Activated CD4-positive, alpha-beta T cell treated with anti-CD3 and anti-CD28 coated beads, Interleukin-10, Interleukin-2, amounts not matched to agents 100 ng/mL and 50 ng/mL, durations not matched to agents 16 hours and 8 hours (primary cell): ENCODE data around the gene MPPED1.

ENCODE experiments used
- DNase-seq: peaks from one replicate; pipeline ENCODE4 v3.0.0-alpha.2; 2020

MPPED1 gene

DNA sequence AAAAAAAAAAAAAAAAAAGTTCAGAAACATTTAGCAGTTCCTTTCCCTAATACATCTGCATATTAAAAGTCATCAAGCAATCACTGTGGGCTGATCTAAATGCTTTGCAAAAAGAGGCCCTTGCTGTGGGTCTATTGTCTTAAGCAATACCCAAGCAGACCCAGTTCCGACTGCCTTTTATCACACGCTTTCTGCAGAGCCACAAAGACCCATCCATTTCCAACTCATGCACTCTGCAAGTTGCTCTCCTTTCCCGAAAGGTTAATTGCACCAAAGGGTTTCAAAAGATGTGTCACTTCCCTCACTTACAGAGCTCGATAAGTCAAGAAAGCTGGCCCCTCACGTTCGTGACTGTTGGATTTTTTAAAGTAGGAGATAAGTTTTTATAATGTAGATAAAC lies 138.9 kb downstream of the MPPED1 start:
- DNase-seq: no peak

DNA sequence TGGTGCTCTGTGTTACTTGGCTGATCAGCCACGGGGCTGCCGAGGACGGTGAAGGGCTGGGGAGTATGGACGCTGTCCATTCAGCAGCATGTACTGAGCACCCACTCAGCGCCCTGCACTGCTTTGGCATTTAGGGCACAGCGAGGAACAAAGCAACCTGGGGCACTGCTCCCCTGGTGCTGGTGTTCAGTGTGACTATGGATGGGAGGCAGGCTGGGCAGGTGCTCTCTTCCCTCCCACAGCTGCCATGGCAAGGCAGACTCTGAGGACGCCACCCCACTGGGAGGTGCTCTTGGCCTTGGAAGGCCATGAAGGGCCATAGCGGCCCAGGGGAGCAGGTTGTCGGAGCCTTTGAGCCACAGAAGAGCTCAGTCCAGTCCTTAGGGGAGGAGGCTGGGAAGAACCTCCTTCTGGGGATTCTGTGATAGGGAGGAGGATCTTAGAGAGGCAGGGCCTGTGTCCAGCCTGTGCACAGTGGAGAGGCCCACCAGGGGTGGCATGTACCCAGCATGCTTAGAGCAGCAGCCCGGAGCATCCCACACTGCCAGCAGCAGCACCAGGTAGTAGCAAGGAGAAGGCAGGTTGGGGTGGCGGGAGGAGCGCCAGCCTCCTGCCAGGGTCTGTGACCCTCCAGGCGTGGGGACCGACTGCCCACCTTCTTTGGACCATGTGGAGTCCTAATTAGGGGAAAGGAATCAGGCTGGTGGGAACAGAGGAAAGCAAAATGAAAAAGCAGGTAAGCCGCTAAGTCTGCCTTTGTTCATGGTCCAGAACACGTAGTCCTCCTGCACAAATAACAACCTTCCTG lies 141.8 kb downstream of the MPPED1 start:
- DNase-seq: no peak

DNA sequence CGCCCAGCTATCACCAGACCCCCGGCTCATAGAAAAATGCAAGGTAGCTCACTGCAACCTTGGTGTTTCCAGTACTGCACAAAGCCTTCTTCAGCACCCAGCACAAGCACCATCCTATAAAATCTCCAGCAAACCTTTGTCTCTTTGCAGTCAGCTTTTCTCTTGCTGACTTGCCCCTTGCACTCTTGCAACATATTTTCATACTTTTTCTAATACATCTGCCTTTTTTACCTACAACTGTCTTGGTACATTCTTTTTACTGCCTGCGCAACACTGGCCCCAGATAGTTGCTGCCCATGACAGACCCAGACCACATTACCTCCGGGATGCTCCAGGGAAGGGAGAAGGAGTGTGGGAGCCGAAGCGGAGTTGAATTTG lies 142.4 kb downstream of the MPPED1 start:
- no peak for DNase-seq

DNA sequence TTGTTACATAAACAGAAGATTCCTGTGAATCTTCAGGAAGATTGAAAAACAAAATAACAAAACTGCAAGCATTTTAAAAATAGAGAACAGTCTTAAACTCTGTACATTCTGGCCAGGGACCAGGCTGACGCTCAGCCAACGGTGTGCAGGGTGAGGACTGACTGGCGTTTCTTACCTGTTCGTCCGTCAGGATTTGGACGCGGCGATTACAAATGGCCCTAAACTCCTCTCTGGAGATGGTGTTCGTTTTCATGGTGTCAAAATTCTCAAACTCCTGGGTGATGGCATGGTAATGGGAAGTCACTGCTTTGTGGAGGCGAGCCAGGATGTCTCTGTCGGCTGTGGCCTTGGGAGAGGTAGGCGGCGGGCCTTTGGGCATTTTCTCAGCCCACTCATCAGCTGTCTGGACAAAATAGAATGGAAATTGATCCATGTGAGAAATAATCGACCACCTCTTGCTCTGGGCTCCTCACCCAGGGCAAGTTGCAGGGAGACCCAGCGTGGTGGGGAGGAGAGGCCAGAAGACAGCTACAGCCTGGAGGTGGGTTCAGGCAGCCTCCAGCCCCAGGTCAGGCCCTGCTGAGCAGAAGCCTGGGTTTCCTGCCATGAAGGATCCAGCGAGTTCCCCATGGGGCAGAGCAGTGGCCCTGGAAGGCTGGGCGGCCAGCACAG lies 143.0 kb downstream of the MPPED1 start:
- no peak for DNase-seq

DNA sequence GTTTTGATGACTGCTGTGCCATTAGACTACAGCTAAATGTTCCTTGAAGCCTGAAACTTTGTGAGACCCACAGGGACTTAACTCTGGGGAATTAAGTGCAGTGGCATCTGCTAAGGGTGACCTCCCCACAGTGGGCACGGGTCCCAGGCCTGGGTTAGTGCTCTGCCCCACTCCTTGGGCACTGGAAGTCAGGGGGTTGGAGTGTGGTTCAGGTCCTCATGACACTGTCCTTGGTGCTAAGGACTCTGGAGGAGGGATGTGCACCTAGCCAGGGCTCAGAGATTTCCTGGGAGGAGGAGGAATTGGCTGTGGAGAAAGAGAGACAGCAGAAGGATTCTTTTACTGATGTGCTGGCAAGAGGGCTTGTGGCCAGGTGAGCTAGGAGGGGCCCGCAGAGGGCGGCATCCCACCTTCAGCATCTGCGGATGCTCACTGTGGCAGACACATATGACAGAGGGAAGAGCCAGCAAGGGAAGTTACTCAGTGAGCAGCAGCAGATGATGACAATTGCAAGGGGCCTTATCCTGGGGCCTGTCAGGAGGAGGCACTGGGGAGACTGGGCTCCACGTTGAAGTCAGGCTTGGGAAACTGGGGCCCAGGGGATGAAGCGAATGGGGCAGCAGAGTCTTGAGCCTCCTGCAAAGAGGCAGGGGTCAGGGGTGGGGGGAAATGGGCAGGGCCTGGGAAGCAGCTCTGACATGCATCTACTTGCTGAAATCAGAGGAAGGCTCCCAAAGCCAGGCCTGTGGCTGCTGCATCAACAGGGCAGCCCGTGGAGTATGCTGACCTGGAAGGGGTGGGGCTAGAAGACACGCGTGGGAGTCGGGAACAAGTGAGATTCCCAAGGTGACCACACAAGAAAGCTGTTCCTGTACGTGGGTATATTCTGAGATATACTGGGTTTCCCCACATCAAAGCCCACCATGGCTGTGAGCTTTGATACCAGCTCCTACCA lies 144.0 kb downstream of the MPPED1 start:
- no peak for DNase-seq
